ENCODE data around the gene MED31.

DNA sequence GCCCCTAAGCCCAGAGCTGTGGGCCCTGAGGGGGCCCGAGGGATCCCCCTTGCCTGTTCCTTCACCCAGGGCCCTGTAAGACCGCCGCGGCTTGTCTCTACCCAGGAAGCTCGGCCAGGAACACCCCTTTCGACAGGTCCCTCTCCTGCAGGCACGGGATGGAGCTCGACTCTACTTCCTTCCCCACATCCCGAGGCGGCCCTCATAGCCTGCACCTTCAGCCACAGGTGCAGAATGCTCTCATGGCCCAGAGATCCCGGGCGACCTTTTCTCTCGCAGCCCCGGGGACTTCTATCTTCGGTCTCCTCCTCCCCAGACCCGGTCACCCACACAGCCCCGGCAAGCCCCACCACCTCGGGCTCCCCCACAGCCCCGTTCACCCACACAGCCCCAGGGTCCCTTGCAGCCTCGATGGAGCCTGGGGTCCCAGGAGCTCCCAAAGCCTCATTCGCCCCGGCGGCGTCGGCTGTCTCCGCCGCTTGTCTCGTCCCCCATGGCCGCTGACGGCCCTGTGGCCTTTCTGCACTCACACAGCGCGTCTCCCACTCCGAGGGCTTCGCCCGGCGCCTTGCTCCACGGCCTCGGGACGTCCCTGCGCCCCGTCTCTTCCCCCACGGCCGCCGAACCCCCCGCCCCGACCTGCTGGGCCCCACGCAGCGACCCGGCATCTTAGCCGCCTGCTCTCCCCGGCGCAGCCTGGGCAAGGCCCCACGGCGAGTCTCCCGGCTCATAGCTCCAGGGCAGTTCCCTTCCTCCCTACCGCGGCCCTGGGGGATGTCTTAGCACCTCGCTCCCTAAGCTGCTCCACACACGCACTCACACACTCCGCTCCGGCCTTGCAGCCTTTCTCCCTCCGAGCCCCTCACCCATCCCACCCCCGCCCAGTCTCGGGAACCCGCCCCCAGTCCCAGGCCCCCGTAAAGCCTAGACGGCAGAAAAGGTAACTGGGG lies 11.5 kb downstream of the MED31 start:
- TF ChIP-seq GATA3 (IDR thresholded peaks at IDR 0.05; ENCODE audit: low read depth, low read length), result no peak
- TF ChIP-seq GATA2 (IDR thresholded peaks at IDR 0.05; ENCODE audit: low read depth, low read length), result no peak

Data from SH-SY5Y (cell line).